Fibroblast of skin of back (primary cell): ENCODE results near the gene TSPAN16.
"Not testable (repeated sequence)": the region's sequence is repeated elsewhere in the genome, so short reads cannot be mapped to it uniquely, and the experiment has no call there.

ENCODE experiments used
- DNase-seq: peaks from one replicate; pipeline ENCODE4 v3.0.0-alpha.2; 2013

The TSPAN16 gene

DNA sequence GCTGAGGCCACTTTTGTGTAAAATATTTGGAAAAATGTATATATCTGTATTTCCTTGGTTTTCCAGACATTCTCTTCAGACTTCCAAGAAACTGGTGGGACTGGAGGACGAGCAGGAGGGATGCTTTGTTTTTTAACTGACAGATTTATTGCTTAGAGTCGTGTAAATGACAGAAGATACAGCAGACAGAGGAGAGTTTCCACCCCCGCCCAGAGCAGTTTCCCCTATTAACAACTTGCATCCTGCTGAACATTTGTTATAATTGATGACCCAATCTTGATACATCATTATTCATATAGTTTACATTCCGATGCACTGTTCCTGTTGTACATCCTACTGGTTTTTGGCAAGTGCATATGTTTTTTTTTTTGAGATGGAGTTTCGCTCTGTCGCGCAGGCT lies 26.6 kb upstream of the TSPAN16 start:
- peak; percentile 38 for DNase-seq

DNA sequence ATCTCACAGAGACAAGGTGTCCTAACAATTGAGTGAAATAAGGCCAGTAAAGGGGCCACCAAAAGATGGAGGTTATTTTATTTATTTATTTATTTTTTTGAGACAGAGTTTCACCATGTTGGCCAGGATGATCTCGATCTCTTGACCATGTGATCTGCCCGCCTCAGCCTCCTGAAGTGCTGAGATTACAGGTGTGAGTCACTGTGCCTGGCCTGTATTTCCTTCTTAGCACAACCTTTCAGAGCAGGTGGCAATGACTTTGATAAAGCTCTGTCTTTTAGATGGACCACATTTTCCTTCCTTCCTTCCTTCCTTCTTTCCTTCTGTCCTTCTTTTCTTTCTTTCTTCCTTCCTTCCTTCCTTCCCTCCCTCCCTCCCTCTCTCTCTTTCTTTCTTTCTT lies 22.7 kb upstream of the TSPAN16 start:
- DNase-seq: no peak

DNA sequence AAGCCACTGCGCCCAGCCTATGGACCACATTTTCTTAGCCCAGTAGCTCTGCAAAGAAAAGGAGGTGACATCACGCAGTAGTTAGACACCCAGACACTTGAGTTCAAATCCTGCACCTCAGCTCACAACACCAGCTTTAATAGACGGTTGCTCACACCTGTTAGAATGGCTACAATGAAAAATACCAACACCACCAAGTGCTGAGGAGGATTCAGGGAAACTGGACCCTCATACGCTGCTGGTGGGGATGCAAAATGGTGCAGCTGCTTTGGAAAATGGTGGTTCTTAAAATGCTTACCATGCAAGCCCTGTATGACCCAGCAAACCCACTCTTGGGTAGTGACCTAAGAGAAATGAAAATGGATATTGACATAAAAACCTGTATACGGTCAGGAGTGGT lies 22.0 kb upstream of the TSPAN16 start:
- DNase-seq: no peak

DNA sequence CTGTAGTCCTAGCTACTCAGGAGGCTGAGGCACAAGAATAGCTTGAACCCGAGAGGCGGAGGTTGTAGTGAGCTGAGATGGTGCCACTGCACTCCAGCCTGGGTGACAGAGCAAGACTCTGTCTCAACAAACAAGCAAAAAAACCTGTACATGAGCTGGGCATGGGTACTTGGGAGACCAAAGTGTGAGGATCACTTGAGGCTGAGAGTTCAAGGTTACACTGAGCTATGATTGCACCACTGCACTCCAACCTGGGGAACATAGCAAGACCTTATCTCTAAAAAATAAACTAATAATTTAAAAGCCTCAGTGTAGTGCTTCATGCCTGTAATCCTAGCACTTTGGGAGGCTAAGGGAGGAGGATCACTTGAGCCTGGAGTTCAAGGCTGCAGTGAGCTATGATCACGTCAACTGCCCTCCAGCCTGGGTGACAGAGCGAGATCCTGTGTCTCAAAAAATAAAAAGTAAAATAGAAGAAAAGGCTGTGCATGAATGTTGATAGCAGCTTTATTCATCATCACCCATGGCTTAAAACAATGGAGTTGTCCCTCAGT lies 21.4 kb upstream of the TSPAN16 start:
- no peak for DNase-seq

DNA sequence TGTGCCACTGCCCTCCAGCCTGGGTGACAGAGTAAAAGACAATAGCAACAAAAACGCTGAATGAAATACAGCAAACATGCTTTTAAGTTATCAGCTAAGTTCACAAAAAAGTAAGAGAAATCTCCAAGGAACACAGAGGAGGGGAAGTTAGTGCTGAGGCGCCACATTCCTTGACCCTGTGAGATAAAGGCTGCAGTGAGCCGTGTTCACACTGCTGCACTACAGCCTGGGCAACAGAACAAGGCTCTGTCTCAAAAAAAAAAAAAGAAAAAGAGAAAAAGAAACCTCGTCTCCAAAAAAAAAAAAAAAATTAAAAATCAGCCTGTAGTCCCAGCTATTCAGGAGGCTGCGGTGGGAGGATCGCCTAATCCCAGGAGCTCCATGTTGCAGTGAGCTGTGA lies 17.3 kb upstream of the TSPAN16 start:
- no peak for DNase-seq

DNA sequence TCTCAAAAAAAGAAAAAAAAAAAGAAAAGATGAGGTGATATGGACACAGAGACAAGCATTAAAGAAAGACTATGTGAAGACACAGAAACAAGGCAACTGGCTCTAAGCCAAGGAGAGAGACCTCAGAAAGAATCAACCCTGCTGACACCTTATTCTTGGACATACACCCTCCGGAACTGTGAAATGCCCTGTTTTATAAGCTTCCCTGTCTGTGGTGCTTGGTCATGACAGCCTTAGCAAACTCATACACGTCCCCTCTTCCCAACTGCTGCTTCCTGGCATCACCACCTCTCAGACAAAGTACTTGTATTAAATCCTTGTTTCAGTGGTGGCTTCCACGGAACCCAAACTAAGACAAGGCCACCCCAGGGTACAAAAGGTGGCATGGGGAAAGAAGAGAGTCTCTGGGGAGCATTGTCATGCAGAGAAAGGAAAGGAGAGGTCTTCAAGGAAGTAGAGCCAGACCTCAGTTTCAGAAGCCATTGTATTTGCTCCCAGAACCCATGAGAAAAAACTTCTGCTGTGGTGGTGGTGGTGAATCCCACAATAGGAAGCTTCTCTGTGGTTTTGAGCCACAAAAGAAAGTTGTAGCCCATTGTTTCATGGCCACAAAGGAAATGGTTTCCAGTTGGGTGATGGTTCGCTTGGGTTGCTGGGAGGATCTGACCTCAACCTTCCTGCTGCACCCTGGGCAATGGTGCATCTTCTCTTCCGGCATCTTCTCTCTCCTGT lies 16.3 kb upstream of the TSPAN16 start:
- DNase-seq: no peak

DNA sequence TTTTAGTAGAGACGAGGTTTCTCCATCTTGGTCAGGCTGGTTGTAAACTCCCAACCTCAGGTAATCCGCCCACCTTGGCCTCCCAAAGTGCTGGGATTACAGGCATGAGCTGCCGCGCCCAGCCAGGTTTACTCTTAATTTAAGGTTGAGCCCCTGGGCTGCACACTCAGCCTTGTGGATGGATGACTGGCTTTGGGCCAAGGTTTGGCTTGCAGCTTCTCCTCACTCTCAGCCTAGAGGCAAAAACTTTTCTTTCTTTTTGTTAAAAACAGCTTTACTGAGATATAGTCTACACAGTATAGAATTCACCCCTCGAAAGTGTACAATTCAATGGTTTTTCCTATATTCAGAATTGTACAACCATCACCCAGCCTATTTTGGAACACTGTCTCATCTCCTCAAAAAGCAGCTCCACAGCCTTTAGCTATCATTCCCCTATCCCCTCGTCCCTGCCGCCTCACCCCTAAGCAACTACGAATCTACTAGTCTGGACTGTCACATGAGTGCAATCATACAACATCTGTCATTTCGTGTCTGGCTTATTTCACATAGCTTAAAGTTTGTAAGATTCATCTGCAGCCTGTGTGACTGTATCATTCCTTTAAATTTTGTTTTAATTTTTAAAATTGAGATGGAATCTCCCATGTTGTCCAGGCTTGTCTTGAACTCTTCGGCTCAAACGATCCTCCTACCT lies 14.5 kb upstream of the TSPAN16 start:
- no peak for DNase-seq

DNA sequence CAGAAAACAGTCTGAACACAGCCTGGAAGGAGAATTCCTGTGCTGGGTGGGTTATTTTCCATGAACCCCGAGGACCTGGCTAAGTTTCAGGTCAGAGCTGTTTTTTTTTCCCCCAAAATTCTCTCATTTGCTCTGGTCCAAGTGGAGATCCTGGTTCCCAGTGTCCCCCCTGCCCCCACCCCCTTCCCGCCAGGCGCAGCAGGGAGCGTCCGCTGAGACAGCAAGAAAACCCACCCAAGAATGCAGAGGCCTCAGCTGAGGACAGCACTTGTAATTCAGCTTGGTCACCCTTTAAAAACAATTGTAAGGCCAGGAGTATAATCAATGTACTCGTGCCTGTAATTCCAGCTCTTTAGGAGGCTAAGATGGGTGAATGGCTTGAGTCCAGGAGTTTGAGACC lies 11.4 kb upstream of the TSPAN16 start:
- DNase-seq: no peak

DNA sequence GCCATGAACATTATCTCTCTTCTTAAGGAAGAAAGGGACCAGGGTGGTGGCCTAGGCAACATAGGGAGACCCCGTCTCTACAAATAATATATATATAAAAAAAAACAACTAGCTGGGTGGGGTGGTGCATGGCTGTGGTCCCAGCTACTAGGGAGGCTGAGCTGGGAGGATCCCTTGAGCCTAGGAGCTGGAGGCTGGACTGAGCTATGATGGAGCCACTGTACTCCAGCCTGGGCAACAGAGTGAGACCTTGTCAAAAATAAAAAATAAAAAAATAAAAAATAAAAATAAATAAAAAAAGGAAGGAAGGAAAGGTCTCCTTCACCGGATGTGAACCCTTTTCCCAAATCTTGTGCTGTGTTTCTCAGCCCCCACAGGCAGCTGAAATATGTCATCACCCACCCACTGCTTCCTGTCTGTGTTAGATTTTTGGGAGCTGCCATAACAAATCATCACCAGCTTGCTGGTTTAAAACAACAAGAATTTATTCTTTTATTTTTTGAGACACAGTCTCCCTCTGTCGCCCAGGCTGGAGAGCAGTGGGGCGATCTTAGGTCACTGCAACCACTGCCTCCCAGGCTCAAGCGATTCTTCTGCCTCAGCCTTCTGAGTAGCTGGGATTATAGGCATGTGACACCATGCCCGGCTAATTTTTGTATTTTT lies 9.5 kb upstream of the TSPAN16 start:
- DNase-seq: peak; percentile 62

DNA sequence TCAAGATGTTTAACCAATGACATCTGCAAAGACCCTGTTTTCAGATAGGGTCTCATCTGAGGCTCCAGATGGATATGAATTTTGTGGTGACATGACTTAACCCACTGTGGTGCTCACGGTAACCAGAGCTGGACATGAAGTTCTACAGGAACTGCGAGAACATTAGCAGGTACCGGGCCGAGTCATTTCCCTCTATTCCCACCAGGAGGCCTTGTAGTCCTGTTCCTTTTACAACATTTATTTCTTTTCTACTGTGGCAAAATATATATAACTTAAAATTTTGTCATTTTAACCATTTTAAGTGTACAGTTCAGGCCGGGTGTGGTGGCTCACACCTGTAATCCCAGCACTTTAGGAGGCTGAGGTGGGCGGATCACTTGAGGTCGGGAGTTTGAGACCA lies 7.6 kb upstream of the TSPAN16 start:
- DNase-seq: no peak

DNA sequence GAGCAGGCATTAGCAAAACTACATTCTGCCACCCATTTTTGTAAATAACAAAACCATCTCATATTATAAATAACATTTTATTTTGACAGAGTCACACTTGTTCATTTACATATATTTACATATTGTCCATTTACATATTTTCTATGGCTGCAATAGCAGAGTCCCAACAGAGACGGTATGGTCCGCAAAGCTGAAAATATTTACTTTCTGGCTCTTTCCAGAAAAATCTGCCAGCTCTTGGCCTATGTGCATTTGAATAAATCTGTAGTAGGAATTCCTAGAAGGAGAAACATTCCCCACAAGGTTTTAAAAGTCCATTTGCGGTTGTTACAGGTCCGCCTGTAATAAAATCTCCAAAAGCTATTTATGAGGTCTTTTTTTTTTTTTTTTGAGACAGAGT lies 5.7 kb upstream of the TSPAN16 start:
- no peak for DNase-seq

DNA sequence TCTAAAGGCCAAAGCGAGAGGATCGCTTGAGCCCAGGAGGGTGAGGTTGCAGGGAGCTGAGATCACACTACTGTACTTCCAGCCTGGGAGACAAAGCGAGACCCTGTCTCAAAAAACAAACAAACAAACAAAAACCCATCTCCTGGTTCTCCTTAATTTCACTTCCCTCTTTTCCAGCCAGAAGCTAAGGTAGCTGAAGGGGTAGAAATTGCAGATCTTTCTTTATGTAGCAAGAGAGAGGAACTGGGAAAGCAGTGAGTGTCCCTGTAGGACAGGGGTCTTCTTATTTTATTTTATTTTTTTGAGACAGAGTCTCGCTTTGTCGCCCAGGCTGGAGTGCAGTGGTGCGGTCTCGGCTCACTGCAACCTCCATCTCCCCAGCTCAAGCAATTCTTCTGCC lies 4.5 kb upstream of the TSPAN16 start:
- no peak for DNase-seq

DNA sequence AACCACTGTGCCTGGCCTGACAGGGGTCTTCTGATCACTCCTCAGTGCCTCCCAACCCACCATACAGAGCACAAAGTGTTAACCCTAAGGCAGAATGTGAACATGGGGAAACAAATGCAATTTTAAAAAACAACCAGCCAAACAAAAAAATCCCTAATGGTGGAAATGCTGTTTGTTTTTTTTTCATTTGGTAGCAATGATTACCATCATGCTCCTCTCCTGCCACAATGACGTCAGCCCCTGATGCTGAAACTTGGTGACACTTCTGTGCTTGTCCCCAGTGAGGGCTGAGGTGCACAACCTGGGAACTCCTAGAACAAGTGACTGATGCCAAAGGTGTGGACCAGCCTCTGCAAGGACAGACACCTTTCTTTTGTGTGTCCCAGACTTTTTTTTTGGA lies 4.0 kb upstream of the TSPAN16 start:
- no peak for DNase-seq

DNA sequence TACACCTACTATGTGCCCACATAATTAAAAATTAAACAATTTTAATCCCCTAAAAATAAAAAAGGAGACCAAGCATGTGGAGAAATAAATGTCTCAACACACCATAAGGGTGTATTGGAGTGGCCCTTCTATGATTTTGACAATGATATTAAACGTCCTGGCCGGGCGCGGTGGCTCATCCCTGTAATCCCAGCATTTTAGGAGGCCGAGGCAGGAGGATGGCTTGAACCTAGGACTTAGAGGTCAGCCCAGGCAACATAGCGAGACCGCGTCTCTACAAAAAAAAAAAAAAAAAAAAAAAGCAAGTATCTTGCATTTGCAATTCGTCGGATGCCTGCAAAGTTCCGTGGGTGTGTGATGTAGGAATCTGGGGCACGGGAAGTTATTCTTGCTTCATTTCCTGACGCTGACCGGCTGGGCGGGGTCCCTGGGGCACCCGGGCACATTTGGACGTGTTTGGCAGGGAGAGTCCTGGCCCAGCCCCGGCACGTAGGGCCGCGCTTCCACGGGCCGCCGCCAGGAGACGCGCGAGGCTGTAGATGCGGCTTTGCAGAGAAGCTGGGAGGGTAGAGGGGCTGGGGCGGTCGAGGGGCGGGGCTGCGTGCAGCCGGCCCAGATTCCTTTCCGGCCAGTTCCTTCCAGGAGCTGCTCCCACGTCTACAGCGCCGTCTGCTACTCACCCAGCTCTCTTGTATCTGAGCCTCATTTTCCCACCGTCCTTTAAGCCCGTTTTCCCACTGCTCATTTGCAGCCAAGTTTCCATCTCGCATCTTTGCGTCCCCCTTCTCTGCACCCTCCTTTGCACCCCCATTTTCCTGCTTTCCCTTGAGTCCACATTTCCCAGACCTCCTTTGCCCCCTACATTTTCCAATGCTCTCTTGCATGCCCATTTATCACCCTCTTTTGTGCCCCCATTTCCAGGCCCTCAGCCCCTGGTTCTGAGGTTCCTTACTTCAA lies 2.2 kb upstream of the TSPAN16 start:
- peak; percentile 91 for DNase-seq

DNA sequence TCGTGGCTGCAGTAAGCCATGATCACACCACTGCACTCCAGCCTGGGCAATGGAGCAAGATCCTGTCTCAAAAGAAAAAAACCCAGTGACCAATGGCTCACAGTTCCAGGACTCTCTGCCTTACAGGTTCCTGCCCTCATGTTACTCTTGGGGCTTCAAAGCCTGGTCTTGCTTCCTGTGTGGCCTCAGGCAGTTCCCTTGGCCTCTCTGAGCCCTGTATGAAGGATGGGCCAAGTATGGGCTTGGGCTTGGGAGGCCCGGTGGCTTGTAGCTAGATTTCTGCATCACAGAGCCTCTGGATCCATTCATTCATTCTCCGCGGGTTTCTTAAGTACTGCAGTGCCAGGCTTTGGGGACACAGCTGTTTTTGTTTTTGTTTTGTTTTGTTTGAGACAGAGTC lies 780 bp upstream of the TSPAN16 start:
- DNase-seq: no peak

DNA sequence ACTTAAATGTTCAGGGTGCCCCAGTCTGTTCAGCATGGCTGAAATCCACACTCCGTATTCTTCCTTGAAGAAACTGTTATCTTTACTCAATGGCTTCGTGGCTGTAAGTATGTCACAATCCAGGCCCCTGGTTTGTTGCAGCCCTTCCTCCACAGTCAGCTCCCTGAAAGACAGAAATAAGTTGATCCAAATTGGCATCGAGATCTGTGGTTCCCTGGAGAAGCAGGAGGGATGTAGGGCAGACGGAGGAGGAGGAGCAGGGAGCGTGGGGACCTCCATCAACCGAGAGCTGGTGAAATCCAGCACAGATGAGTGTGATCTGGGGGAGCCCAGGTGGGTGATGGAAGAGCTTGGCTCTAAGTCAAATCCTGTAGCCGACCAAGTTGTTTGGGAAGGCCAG lies 304 bp downstream of the TSPAN16 start:
- DNase-seq: no peak

DNA sequence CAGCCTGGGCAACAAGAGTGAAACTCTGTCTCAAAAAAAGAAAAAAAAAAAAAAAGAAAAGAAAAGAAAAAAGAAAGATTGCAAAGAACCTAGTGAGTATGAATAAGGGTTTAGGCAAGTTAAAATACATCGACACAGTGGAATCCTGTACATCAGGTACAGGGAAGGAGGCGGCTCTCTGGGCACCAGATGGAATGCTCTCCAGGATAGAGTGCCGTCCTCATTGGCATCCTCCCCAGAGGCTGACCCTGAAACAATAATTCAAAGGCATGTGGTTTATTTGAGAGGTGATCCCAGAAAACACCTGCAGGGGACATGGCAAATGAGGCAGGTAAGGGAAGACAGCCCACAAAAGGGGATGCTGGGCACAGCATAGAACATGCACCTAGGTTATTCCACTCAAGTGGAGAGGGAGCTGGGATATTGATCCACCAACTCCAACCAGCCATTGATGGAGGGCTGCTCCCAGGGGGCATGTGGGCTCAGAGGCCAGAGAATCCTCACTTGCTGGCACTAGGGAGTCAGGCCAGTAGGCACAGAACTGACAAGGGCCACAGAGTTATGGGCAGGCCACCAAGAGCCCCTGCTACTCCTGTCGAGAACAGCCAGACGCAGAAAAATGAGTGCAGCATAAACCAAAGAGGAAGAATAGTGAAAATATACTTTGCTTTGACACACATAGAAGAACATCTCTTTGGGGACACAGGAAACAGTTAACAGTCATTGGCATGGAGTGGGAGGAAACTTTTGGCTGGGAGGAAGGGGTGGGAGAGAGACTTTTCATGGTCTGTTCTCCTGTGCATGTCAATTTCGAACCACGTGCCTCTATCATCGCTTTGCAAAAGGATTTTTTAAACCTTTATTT lies 4.2 kb downstream of the TSPAN16 start:
- DNase-seq: no peak

DNA sequence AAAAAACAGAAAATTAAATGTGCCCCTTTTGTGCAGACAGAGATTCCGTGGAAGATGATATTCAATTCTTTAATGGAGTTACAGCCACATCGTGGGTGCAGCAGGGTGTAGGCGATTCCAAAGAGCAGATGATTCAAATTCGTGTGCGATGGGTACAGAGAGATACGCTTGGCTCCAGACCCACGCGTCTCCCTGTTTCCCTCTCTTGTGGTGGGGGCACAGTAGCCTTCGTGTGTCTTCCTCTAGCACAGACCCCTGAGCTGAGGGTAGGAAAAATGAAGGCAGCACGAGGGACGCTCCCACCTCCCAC lies 4.8 kb downstream of the TSPAN16 start:
- no peak for DNase-seq

DNA sequence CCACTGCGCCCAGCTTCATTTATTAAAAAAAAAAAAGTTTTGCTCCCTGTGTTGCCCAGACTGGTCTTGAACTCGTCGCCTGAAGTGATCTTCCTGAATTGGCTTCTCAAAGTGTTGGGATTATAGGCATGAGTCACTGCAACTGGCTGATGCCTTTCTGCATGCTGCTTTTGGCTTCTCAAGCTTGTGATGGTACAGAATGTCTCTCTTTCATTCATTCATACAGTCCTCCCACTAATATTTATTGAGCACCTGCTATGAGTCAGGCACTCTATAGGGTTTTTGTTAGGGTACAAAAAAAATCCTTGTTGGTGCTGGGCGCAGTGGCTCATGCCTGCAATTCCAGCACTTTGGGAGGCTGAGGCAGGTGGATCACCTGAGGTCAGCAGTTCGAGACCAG lies 9.0 kb downstream of the TSPAN16 start:
- no peak for DNase-seq

DNA sequence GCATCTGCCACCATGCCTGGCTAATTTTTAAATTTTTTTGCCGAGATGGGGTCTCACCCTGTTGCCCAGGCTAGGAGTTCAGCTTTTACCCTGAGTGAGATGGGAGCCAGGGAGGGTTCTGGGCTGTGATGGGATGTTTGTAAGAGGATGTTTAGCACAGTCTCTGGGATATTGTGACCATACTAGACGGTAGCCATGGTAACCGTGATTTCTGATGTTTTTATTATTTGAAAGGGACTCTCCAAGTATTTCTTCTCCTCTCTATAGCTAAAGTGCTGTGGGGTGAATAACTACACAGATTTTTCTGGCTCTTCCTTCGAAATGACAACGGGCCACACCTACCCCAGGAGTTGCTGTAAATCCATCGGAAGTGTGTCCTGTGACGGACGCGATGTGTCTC lies 10.4 kb downstream of the TSPAN16 start:
- no peak for DNase-seq

DNA sequence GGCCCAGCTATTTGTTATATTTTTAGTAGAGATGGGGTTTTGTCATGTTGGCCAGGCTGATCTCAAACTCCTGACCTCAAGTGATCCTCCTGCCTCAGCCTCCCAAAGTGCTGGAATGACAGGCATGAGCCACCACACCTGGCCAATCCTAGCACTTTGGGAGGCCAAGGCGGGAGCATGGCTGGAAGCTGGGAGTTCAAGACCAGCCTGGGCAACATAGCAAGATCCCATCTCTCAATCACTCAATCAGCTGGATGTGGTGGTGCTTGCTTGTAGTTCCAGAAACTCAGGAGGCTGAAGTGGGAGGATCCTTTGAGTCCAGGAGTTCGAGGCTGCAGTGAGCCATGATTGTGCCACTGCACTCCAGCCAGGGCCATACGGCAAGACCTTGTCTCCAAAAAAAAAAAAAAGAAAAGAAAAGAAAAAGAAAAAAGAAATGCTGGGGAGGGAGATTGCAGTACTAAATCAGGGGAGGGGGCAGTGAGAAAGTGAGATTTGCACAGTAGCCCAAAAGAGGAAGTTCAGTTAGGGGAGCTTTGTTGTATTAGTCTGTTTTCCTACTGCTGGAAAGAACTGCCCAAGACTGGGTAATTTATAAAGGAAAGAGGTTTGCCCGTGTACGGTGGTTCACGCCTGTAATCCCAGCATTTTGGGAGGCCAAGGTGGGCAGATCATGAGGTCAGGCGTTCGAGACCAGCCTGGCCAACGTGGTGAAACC lies 24.5 kb downstream of the TSPAN16 start:
- not testable (repeated sequence) for DNase-seq
